Heart left ventricle (tissue), 16 donors: ENCODE data around the gene SLC6A3. TPM values are rescaled to one million over a fixed set of nuclear protein-coding genes. Genes with fewer than 3 reads are reported as not detected.

ENCODE experiments used
- ATAC-seq, 4 donors: fragments of 200-7000 bp; cut with Tn5 transposase; one replicate each; pipeline ENCODE4 v1.9.1; 2020 to 2022; ENCODE audit warnings: moderate library complexity in 4 of 4, mild to moderate bottlenecking in 3 of 4, moderate number of reproducible peaks in 1 of 4
- DNase-seq, 5 donors: peaks; one replicate each; pipeline ENCODE4 v3.0.0-alpha.2; 2020
- H3K27ac ChIP-seq, 12 donors: fragments of 200-600 bp; sonication (generic) in 4 of 12; one replicate each; pipeline versions ENCODE4 v1.5.0 to v1.8.0; 2016 to 2022; ENCODE audit warnings: mild to moderate bottlenecking in 2 of 12
- H3K27me3 ChIP-seq, 9 donors: fragments of 200-600 bp; sonication (generic) in 2 of 9; one replicate each; pipeline versions ENCODE4 v1.5.1 to v1.8.0; 2016 to 2022; ENCODE audit warnings: mild to moderate bottlenecking in 3 of 9
- H3K36me3 ChIP-seq, 9 donors: fragments of 200-600 bp; sonication (generic) in 2 of 9; one replicate each; pipeline versions ENCODE4 v1.5.0 to v1.8.0; 2018 to 2022; ENCODE audit warnings: mild to moderate bottlenecking in 2 of 9
- H3K4me1 ChIP-seq, 12 donors: fragments of 200-600 bp; sonication (generic) in 4 of 12; one replicate each; pipeline versions ENCODE4 v1.5.0 to v1.8.0; 2016 to 2022; ENCODE audit warnings: mild to moderate bottlenecking in 3 of 12
- H3K4me3 ChIP-seq, 12 donors: fragments of 200-600 bp; sonication (generic) in 4 of 12; one replicate each; pipeline versions ENCODE4 v1.5.0 to v1.8.0; 2017 to 2022; ENCODE audit warnings: mild to moderate bottlenecking in 9 of 12, moderate library complexity in 4 of 12
- H3K9me3 ChIP-seq, 12 donors: fragments of 200-600 bp; sonication (generic) in 4 of 12; one replicate each; pipeline versions ENCODE4 v1.5.0 to v1.8.0; 2016 to 2022; ENCODE audit warnings: mild to moderate bottlenecking in 1 of 12
- POLR2A ChIP-seq, 2 donors: fragments of 450-650 bp; IDR thresholded peaks; one replicate each; pipeline ENCODE4 v1.6.1; 2017; ENCODE audit warnings: antibody characterized with exemption in 2 of 2, mild to moderate bottlenecking in 2 of 2, moderate library complexity in 2 of 2
- WGBS, 4 donors: extraction: QIAGEN DNeasy Blood & Tissue Kit in 2 of 4; methylation state at CpG; one replicate each; pipeline versions ENCODE4 v1.1.5 to v1.1.7; 2013 to 2018; 5-methylcytosine and 5-hydroxymethylcytosine counted together
- intact Hi-C, 10 donors: fragments of 100-400 bp; cut with DNase I; formaldehyde crosslinking; loops; one replicate each; pipeline versions ENCODE4 v1.11.1 to v1.14.2; 2022
- polyA plus RNA-seq, 2 donors: library from polyadenylated mRNA; stranded (reverse); fragments of 200-250 nt; gene quantifications; one replicate each; pipeline ENCODE4 v1.2.3, GENCODE V29; 2013
- total RNA-seq, 9 donors: library from RNA; depleted of rRNA in 2 of 9; stranded (reverse); fragments of >200 nt in 2 of 9; fragmentation: NEBNext Ultra II Directional in 3 of 9; extraction: Animal tissue kit (Norgen Biotek cat#: 25700) in 3 of 9; gene quantifications; one replicate each; pipeline versions ENCODE4 v1.1.0 to v1.2.4, GENCODE V29; 2016 to 2023
- TF ChIP-seq, protein P1 (sequence below), 12 donors: fragments of 200-600 bp; sonication (generic) in 4 of 12; IDR thresholded peaks; one replicate each; pipeline versions ENCODE4 v1.5.0 to v1.8.0; 2018 to 2022; ENCODE audit warnings: antibody characterized with exemption in 12 of 12, mild to moderate bottlenecking in 5 of 12
- donor health status: ischemic (EF 13 %, LVEDD 7.1; RV severe dilation, severe dysfunction).
- donor health status: healthy with polysubstance abuse.
- donor health status: DM: no; HTN: yes; CAD: no.
- donor health status: DM: no; HTN: no; CAD: no.
- donor health status: ischemic (EF 25% LVEDD 6.9; RV normal size, moderate dysfunction).
- donor health status: ischemic (EF 25% LVEDD 5.7; RV mildly dilated, moderate dysfunction).
- donor health status: healthy.
- donor health status: DM: yes; HTN: yes; CAD: no.
- donor health status: ischemic (EF 35%, LVEDD 5.7; RV mildly dilated, moderate dysfunction).
- donor health status: nonischemic (EF 11% LVEDD 7.7; RV severe dilation, severe dysfunction).
- donor health status: DM: yes; HTN: yes; CAD: no.
- donor health status: PGD.
- donor health status: ischemic (EF 29% LVEDD 5.4; RV normal size, mild dysfunction).
- donor health status: nonischemic (EF 23%, LVEDD 6.1; RV moderate dilation, normal function).

Gene SLC6A3
- total and polyA plus RNA-seq, 11 donors: 0.06 to 0.29 (median 0.11) TPM; not detected in 7

DNA sequence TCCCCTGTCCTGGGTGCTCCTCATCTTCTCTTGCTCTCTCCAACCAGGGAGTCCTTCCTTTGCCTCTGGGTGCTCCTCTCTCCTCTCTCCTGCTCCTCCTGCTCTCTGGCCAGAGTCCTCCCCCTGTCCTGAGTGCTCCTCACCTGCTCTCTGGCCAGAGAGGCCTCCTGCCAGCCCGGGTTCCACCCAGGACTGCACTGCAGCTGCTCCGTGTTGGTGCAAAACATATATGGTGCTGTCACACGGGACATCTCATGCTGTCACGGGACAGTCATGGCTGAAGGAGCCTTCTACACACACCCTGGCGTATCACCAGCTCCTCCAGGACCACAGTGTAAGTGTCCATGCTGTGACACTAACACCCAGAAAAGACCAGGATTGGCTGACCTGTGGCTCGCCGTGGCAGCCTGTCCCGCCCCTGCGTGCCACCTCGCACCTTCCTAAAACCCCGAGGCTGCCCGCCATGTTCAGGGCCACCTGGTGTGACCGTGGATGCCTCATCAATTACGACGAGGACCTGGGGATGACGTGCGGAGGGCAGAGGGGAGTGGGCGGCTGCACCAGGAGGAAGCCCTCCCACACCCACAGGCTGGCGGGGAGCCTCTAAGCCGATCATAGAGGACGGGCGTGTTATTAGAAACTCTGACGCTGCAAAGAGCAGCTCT lies 27.9 kb upstream of the SLC6A3 start:
- peaks cover 0 to 85% (median 29%) of the 10 kb centered on the region in 9 donors for H3K36me3 ChIP-seq
- intact Hi-C loops: loop anchor here in 2 of 10 donors (10.0 kb wide), 1 partner anchor 172 kb away; no protein-coding TSS in a partner anchor
- no peak overlapping the region for H3K4me3 ChIP-seq
- ATAC-seq (no peak), DNase-seq (peak in 1 of 5 donors; percentile 18)
- no peaks in the 10 kb centered on the region for H3K27me3 ChIP-seq
- H3K9me3 ChIP-seq: no peaks in the 10 kb centered on the region
- WGBS, 4 donors: 88 to 93% (median 92%) methylated on average over 21 to 23 of the region's 23 CpGs
- H3K27ac ChIP-seq: no peak overlapping the region
- H3K4me1 ChIP-seq: peaks cover 0 to 9% (median 0%) of the 10 kb centered on the region in 12 donors
- TF ChIP-seq POLR2A (IDR thresholded peaks at IDR 0.05): no peak
- TF ChIP-seq, protein P1, sequence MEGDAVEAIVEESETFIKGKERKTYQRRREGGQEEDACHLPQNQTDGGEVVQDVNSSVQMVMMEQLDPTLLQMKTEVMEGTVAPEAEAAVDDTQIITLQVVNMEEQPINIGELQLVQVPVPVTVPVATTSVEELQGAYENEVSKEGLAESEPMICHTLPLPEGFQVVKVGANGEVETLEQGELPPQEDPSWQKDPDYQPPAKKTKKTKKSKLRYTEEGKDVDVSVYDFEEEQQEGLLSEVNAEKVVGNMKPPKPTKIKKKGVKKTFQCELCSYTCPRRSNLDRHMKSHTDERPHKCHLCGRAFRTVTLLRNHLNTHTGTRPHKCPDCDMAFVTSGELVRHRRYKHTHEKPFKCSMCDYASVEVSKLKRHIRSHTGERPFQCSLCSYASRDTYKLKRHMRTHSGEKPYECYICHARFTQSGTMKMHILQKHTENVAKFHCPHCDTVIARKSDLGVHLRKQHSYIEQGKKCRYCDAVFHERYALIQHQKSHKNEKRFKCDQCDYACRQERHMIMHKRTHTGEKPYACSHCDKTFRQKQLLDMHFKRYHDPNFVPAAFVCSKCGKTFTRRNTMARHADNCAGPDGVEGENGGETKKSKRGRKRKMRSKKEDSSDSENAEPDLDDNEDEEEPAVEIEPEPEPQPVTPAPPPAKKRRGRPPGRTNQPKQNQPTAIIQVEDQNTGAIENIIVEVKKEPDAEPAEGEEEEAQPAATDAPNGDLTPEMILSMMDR (IDR thresholded peaks at IDR 0.05): no peak

GRCh38 chr5:1471997-1472963 lies 27.0 kb upstream of the SLC6A3 start:
- Histone ChIP-seq H3K27ac (no peak overlapping the region), H3K27me3 (no peaks in the 10 kb centered on the region), H3K36me3 (peaks cover 0 to 91% (median 25%) of the 10 kb centered on the region in 9 donors), H3K4me1 (peaks cover 0 to 5% (median 0%) of the 10 kb centered on the region in 12 donors), H3K4me3 (no peak overlapping the region), H3K9me3 (no peaks in the 10 kb centered on the region)
- WGBS, 4 donors: 95 to 96% (median 96%) methylated on average over 27 of the region's 27 CpGs
- intact Hi-C loops: loop anchor here in 2 of 10 donors (10.0 kb wide), 1 partner anchor 173 kb away; no protein-coding TSS in a partner anchor
- TF ChIP-seq POLR2A (IDR thresholded peaks at IDR 0.05): no peak
- TF ChIP-seq, protein P1 (IDR thresholded peaks at IDR 0.05): no peak
- DNase-seq (peak in 2 of 5 donors; percentile 7 to 35), ATAC-seq (no peak)

- H3K9me3 ChIP-seq: no peaks in the 10 kb centered on the region
- H3K4me3 ChIP-seq: no peak overlapping the region
- H3K4me1 ChIP-seq: no peaks in the 10 kb centered on the region
- H3K36me3 ChIP-seq: peaks cover 0 to 89% (median 24%) of the 10 kb centered on the region in 9 donors
- 87 to 90% (median 88%) methylated on average over 8 of the region's 8 CpGs for WGBS, 4 donors
- no peak for TF ChIP-seq POLR2A (IDR thresholded peaks at IDR 0.05)
- TF ChIP-seq, protein P1 (IDR thresholded peaks at IDR 0.05): no peak
- ATAC-seq (no peak), DNase-seq (peak in 1 of 5 donors; percentile 7)
- no peak overlapping the region for H3K27ac ChIP-seq
- H3K27me3 ChIP-seq: no peaks in the 10 kb centered on the region
- intact Hi-C loops: loop anchor here in 2 of 10 donors (10.0 kb wide), 1 partner anchor 173 kb away; no protein-coding TSS in a partner anchor
Observed at GRCh38 chr5:1471240-1471853, 26.1 kb upstream of the SLC6A3 start.
